Keratinocyte (primary cell): ENCODE results near the gene TMEM53. TPM values are rescaled to one million over a fixed set of nuclear protein-coding genes. Genes with fewer than 3 reads are reported as not detected.

Experiments used
- DNase-seq: peaks from one replicate; pipeline ENCODE4 v3.0.0-alpha.2; 2011; ENCODE audit warnings: low read depth, missing footprints, low spot score
- FAIRE-seq: peaks from 2 replicates; lab custom pipeline; 2011; peaks lifted over from hg19 to GRCh38; lab: Jason Lieb, UNC
- H2AFZ ChIP-seq: 2 replicates; pipeline ENCODE4 v1.6.0; 2012; ENCODE audit warnings: low read length, control low read depth, inconsistent platforms; ENCODE audit not compliant: control insufficient read depth
- H3K27ac ChIP-seq: 2 replicates; pipeline ENCODE4 v1.5.1; 2011; ENCODE audit warnings: low read length; ENCODE audit not compliant: control insufficient read depth, insufficient read depth
- H3K27me3 ChIP-seq: 3 replicates; pipeline ENCODE4 v1.6.0; 2011; ENCODE audit warnings: low read length; ENCODE audit not compliant: control insufficient read depth, insufficient read depth; ENCODE audit errors: extremely low read depth
- H3K36me3 ChIP-seq, 2 experiments: 2 replicates in 1 of 2; 3 replicates in 1 of 2; pipeline ENCODE4 v1.5.1; 2011; ENCODE audit warnings: low read length in 2 of 2, mild to moderate bottlenecking in 1 of 2; ENCODE audit not compliant: control insufficient read depth in 2 of 2, insufficient read depth in 2 of 2; ENCODE audit errors: extremely low read depth in 1 of 2
- H3K4me1 ChIP-seq: 3 replicates; pipeline ENCODE4 v1.5.1; 2011; ENCODE audit warnings: low read length; ENCODE audit not compliant: control insufficient read depth, insufficient read depth; ENCODE audit errors: extremely low read depth
- H3K4me2 ChIP-seq: 3 replicates; pipeline ENCODE4 v1.6.0; 2011; ENCODE audit warnings: low read depth, low read length; ENCODE audit not compliant: control insufficient read depth, insufficient read depth; ENCODE audit errors: extremely low read depth
- H3K4me3 ChIP-seq, 3 experiments: fragments of 200-600 bp in 1 of 3; sonication (generic) in 1 of 3; 2 replicates in 2 of 3; 3 replicates in 1 of 3; pipeline ENCODE4 v1.5.1; 2011 to 2016; ENCODE audit warnings: low read length in 3 of 3, mild to moderate bottlenecking in 3 of 3, control low read depth in 2 of 3, inconsistent platforms in 1 of 3, low read depth in 1 of 3, mixed read lengths in 1 of 3, mixed run types in 1 of 3, moderate library complexity in 1 of 3; ENCODE audit not compliant: control insufficient read depth in 2 of 3, insufficient read depth in 2 of 3; ENCODE audit errors: extremely low read depth in 1 of 3
- H3K79me2 ChIP-seq: 2 replicates; pipeline ENCODE4 v1.6.0; 2012; ENCODE audit warnings: low read length; ENCODE audit not compliant: control insufficient read depth, insufficient read depth
- H3K9ac ChIP-seq: 3 replicates; pipeline ENCODE4 v1.6.0; 2011; ENCODE audit warnings: low read length; ENCODE audit not compliant: control insufficient read depth, insufficient read depth; ENCODE audit errors: extremely low read depth
- H3K9me1 ChIP-seq: 3 replicates; pipeline ENCODE4 v1.6.0; 2011; ENCODE audit warnings: low read length; ENCODE audit not compliant: control insufficient read depth, insufficient read depth; ENCODE audit errors: extremely low read depth
- H3K9me3 ChIP-seq: 2 replicates; pipeline ENCODE4 v1.5.1; 2012; ENCODE audit warnings: low read depth, low read length; ENCODE audit not compliant: control insufficient read depth
- H4K20me1 ChIP-seq: 3 replicates; pipeline ENCODE4 v1.6.0; 2011; ENCODE audit warnings: low read length; ENCODE audit not compliant: control insufficient read depth, insufficient read depth; ENCODE audit errors: extremely low read depth
- CTCF ChIP-seq, 3 experiments: IDR thresholded peaks in 1 of 3; conservative IDR thresholded peaks in 1 of 3; optimal IDR thresholded peaks in 1 of 3; 2 replicates in 2 of 3; 3 replicates in 1 of 3; pipeline versions ENCODE3 to v1.5.1; 2011; ENCODE audit warnings: low read length in 3 of 3, mild to moderate bottlenecking in 3 of 3, moderate library complexity in 2 of 3, control low read depth in 1 of 3, inconsistent platforms in 1 of 3; ENCODE audit not compliant: insufficient read depth in 2 of 3; ENCODE audit errors: extremely low read depth in 1 of 3
- EZH2 ChIP-seq: IDR thresholded peaks from one replicate; pipeline ENCODE4 v1.6.1; 2012; ENCODE audit warnings: inconsistent platforms, mild to moderate bottlenecking, low read length, moderate library complexity
- dilution Hi-C: fragments of 300-500 bp; cut with MboI; formaldehyde crosslinking; loops from one replicate; pipeline ENCODE4 v1.7.0; 2020; ENCODE audit warnings: low sequenced_read_pairs; ENCODE audit not compliant: extremely low pct_ligation_motif_present
- polyA plus RNA-seq, 5 experiments: library from polyadenylated mRNA; depleted of rRNA in 3 of 5; stranded (reverse) in 3 of 5; stranded (forward) in 1 of 5; unstranded in 1 of 5; fragments of >200 nt; gene quantifications; 1 replicate in 1 of 5; 2 replicates in 3 of 5; 3 replicates in 1 of 5; pipeline versions ENCODE4 v1.2.1 to v1.2.3, GENCODE V29; 2011 to 2012; ENCODE audit warnings: missing spikeins in 2 of 5, low read depth in 1 of 5, low replicate concordance in 1 of 5

Gene TMEM53
- polyA plus RNA-seq, 1 donor (not counting 4 experiments of a cell fraction or from before 2014, with no cell fraction given), result 5.6 TPM

GRCh38 chr1:44673675-44674112 lies 587 bp downstream of the TMEM53 start:
- Histone ChIP-seq H3K27me3 (no peaks in the 10 kb centered on the region), H3K9me3 (no peaks in the 10 kb centered on the region), H3K79me2 (no peaks in the 10 kb centered on the region), H2AFZ (peak overlapping the region; percentile 90), H3K36me3 (no peaks in the 10 kb centered on the region), H3K4me2 (peak overlapping the region; percentile 81), H3K9me1 (peaks cover 2% of the 10 kb centered on the region), H3K4me1 (peaks cover 17% of the 10 kb centered on the region), H3K4me3 (peak overlapping the region; percentile 62 to 84 (median 82)), H4K20me1 (no peaks in the 10 kb centered on the region), H3K27ac (peak overlapping the region; percentile 90), H3K9ac (peak overlapping the region; percentile 87)
- TF ChIP-seq CTCF (optimal IDR thresholded peaks at IDR 0.05 in 1 of 3, IDR thresholded peaks at IDR 0.05 in 1 of 3, conservative IDR thresholded peaks at IDR 0.05 in 1 of 3; ENCODE audit: extremely low read depth in 1 of 3, insufficient read depth in 2 of 3, low read length in 3 of 3), result no peak
- TF ChIP-seq EZH2, result no peak
- dilution Hi-C loops, result no loop called here
- FAIRE-seq, result no peak
- no peak for DNase-seq

- peak overlapping the region; percentile 81 for H3K4me2 ChIP-seq
- no peak for TF ChIP-seq CTCF (optimal IDR thresholded peaks at IDR 0.05 in 1 of 3, IDR thresholded peaks at IDR 0.05 in 1 of 3, conservative IDR thresholded peaks at IDR 0.05 in 1 of 3; ENCODE audit: extremely low read depth in 1 of 3, insufficient read depth in 2 of 3, low read length in 3 of 3)
- no peak for TF ChIP-seq EZH2
- no peaks in the 10 kb centered on the region for H3K79me2 ChIP-seq
- peak overlapping the region; percentile 87 for H3K9ac ChIP-seq
- no peaks in the 10 kb centered on the region for H3K36me3 ChIP-seq
- dilution Hi-C loops, result no loop called here
- peak overlapping the region; percentile 90 for H2AFZ ChIP-seq
- H3K27ac ChIP-seq, result peak overlapping the region; percentile 90
- no peaks in the 10 kb centered on the region for H3K9me3 ChIP-seq
- FAIRE-seq, result no peak
- H4K20me1 ChIP-seq, result no peaks in the 10 kb centered on the region
- H3K4me3 ChIP-seq, result peak overlapping the region; percentile 62 to 84 (median 82)
- no peak for DNase-seq
- H3K27me3 ChIP-seq, result no peaks in the 10 kb centered on the region
- H3K4me1 ChIP-seq, result peaks cover 17% of the 10 kb centered on the region
- H3K9me1 ChIP-seq, result peaks cover 2% of the 10 kb centered on the region
Observed at GRCh38 chr1:44672961-44673674, 1.2 kb downstream of the TMEM53 start.
